GM21786 (cell line): ENCODE results near the gene DHODH.
"Not testable (repeated sequence)": the region's sequence is repeated elsewhere in the genome, so short reads cannot be mapped to it uniquely, and the experiment has no call there.

ENCODE experiments used
- ATAC-seq: cut with Tn5 transposase; IDR thresholded peaks from one replicate; pipeline ENCODE4 v1.9.1; 2021; ENCODE audit not compliant: unreplicated experiment

Gene DHODH

DNA sequence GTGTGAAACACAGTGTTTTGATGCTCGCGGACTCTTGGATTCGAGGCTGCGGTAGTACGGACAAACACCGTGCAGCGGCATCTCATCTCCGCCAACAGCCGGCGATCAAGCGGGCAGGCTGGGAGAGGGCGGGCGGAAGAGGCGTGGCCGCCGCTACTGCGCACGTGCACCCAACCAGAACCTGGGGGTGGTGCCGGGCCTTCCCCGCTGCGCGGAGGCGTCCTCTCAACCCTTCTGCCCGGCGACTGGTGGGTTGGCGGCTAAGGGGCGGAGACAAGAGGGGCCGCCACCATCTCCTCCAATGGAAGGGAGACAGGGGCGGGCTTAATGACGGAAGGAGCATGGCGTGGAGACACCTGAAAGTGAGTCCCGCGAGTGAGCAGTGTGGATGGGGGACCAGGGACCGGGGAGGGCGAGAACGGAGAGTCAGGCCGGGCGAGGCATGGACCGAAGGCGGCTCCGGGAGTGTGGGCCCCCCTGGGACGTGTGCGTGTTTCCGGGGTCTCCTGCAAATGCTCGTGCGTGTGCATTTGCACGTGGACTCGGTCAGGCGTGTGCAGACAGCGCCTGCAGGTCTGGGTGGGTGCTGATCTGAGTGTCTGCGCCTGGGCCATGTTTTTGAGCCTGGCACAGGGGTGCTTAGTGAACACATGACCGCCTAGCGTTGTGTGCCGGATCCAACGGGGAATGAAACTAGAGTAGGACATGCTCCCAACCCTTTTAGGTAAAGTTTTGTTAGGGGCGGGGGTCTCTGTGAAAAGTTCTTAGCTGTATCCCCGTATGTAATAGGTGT is at the start of gene DHODH:
Gene DHODH (plus strand): TSS at position 321 of the 793 bp plus-strand sequence. CDS start 21 bp downstream, at position 342.
- ATAC-seq = peak; percentile 100

GRCh38 chr16:71961066-71962039 is 47.2 kb upstream of the DHODH start:
- peak; percentile 83 for ATAC-seq

DNA sequence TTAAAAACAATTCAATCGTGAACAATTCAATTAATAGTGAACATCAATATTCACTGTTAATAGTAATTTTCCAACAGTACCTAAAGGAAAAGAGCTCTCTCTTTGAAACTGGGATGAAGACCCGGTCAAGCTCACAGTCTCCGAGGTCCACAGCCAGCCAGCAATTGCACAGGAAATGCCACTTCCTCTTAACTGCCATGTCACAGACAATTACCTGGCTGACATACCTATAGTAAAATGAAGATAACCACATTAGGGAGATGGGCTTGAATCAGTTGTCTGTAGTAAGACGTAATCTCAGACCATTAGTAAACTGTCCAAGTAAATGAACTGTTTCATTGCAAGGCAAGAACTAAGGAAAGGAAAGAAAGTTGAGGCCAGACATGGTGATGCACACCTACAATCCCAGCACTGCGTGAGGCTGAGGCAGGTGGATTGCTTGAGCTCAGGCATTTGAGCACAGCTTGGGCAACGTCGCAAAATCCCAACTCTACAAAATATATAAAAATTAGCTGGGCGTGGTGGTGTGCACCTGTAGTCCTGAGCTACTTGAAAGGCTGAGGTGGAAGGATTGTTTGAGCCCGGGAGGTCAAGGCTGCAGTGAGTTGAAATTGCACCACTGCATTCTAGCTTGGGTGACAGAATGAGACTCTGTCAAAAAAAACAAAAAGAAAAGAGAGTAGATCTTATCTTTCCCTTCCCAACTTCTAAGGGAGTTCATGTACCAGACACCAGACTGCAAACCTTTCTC is 45.2 kb upstream of the DHODH start:
- no peak for ATAC-seq

DNA sequence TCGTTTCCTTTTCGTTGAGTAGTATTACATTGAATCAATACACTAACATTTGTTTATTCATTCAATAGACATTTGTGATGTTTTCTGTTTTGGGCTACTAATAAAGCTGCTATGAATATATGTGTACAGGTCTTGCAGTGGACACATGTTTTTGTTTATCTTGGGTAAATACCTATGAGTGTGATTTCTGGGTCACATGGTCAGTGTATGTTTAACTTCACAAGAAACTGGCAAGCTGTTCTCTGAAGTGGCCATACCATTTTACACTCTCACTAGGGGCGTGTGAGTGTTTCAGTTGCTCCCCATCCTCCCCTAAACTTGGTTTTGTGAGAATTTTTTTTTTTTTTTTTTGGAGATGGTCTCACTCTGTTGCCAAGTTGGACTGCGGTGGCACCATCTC is 43.3 kb upstream of the DHODH start:
- no peak for ATAC-seq

- ATAC-seq = no peak
These were observed 41.6 kb upstream of the DHODH start for GRCh38 chr16:71966932-71967331.

DNA sequence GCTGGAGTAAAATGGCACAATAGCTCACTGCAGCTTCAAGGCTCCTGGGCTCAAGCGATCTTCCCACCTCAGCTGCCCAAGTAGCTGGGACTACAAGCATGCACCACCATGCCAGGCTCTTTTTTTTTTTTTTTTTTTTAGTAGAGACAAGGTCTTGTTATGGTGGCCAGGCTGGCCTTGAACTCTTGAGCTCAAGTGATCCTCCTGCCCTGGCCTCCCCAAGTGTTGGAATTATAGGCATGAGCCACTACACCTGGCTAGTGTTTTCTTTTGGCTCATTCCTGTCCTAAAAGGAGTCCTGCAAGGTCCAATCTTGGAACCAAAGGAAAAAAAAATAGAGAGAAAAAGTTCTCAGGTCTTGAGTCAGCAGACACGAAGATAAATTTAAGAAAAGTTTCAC is 39.2 kb upstream of the DHODH start:
- no peak for ATAC-seq

DNA sequence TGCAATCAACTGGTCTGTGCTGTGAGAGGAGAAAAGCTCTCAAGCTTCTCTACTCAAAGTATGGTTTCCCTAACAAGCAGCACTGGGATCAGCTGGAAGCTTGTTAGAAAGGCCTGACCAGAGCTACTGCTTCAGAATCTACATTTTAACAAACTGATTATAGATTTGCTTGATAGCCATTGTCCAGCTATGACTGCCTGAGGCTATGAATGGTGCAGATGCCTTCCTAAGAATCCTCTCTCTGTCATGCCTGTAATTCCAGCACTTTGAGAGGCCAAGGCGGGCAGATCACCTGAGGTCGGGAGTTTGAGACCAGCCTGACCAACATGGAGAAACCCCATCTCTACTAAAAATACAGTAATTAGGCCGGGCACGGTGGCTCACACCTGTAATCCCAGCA is 37.0 kb upstream of the DHODH start:
- no peak for ATAC-seq

- no peak for ATAC-seq
These were observed 36.2 kb upstream of the DHODH start for GRCh38 chr16:71972356-71972755.

- ATAC-seq = no peak
These were observed 35.5 kb upstream of the DHODH start for GRCh38 chr16:71973001-71973400.

DNA sequence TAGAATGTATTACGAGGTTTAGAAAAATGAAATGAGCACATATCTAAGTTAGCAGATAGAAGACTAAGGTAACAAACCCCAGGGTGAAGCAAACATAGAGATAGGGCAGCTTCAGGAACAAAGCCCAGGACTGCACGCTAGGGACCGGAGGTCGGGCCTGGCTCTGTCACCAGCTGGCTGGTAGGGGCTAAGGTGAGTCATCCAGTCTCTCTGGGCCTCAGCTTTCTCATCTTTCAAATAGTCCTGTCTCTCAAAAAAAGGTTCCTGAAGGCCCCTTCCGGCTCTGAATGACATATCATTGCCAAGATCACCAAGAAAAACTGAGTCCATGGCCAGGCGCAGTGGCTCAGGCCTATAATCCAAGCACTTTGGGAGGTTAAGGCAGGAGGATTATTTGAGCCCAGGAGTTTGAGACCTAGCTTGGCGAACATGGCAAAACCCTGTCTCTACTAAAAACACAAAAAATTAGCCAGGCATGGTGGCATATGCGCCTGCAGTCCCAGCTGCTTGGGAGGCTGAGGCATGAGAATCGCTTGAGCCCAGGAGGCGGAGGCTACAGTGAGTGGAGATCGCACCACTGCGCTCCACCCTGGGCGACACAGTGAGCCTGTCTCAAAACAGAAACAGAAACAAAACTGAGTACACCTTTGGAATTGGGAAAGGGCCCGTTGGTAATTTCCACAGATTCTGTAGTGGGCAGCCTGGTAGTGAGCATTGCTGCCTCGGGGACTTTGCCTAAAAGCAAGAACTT is 34.3 kb upstream of the DHODH start:
- ATAC-seq = no peak

DNA sequence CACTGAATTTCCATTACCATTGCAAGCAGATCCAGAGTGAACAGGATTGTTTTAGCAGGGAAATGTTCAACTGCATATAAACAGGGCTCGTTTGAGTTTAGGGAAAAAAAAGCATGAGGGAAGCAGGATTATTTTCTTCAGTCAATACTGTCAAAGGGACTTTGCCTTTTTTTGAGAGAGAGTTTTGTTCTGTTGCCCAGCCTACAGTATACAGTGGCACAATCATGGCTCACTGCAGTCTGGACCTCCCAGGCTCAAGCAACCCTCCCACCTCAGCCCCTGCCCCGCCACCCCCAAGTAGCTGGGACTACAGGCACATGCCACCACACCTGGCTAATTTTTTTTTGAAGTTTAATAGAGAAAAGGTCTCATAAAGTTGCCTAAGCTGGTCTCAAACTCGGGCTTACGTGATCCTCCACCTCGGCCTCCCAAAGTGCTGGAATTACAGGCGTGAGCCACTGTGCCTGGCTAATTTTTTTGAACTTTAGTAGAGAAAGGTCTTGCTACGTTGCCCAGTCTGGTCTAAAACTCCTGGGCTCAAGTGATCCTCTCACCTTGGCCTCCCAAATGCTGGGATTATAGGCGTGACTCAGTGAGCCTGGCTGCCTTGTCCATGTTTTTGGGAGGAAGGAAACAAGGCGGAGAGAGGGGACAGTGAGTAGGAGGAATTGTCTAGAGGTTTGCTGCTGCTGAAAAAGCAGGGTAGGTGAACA is 23.1 kb upstream of the DHODH start:
- no peak for ATAC-seq

DNA sequence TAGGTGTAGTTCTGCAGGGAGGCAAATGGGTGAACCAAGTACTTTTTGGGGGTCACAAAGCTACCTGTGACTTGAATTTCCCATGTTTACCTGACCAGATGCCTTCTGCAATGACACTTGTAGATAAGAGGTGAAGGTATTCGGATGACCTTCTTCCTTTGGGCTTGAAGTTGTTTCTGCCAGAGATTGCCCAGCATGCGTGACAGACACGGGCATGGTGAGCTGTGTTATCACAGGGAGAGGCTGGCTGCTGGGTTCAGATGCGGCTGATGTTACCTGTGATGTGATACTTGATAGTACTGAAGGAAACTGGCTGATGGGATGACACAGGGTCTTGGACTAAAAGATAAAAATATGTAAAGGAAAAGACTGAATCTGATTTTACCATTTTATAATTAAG is 22.4 kb upstream of the DHODH start:
- no peak for ATAC-seq

DNA sequence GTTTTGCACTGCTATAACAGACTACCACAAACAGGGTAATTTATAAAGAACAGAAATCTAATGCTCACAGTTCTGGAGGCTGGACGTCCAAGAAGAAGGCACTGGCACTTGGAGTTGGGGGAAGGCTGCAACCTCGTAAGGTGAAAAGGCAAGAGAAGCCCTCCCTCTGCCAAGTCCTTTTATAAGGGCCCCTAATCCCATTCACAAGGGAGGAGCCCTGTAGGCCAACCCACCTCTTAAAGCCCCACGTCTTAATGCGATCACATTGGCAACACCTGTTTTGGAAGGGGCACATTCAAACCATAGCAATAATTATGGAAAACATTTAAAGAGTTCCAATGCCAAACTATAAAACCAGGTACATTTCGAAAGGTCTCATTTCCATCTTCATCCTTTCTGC is 13.5 kb upstream of the DHODH start:
- ATAC-seq = no peak

DNA sequence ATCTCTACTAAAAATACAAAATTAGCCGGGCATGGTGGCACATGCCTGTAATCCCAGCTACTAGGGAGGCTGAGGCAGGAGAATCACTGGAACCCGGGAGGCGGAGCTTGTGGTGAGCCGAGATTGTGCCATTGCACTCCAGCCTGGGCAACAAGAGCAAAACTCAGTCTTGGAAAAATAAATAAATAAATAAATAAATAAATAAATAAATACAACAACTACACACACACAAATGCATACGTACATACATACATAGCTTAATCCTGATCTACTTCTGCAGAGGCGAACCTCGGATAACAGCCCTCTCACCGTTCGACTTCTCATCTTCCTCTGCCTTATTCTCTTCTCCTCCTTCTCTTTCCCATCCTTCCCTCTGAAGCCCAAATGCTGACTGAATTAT is 11.0 kb upstream of the DHODH start:
- not testable (repeated sequence) for ATAC-seq

GRCh38 chr16:72001180-72001874 is 7.2 kb upstream of the DHODH start:
- ATAC-seq = no peak

DNA sequence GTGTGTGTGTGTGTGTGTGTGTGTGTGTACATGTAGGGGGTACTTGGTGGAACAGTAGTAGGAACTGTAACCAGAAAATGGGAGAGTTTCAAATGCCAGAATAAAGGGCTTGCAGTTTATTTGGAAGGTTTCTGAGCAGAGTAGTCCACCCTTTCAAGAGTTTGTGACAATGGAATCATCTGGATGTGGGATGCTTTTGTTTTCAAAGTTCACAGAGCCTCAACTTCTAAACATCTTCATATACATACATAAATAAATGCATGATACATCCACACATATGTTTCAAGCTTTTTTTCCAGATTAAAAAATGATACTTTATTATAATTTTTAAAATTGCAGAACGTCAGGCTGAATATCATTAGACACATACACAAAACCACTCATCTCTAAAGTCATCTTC is 5.9 kb upstream of the DHODH start:
- ATAC-seq = no peak

GRCh38 chr16:72008065-72008423 is 500 bp upstream of the DHODH start:
- ATAC-seq = not testable (repeated sequence)

DNA sequence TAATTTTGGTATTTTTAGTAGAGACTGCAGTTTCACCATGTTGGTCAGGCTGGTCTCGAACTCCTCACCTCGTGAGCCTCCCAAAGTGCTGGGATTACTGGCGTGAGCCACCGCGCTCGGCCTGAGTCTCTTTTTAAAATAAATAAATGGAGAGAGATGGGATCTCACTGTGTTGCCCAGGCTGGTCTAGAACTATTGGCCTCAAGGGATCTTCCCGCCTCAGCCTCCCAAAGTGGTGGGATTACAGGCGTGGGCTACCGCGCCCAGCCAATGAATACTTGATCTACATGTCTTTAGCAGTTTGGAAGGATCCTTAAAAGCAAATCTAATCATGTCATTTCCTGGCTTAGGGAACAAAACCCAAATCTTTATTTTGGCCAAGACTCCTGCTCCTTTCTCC is 1.2 kb downstream of the DHODH start:
- no peak for ATAC-seq

- no peak for ATAC-seq
These were observed 4.1 kb downstream of the DHODH start for GRCh38 chr16:72012607-72013006.
